ENCODE data around the gene OR11A1. TPM values are rescaled to one million over a fixed set of nuclear protein-coding genes. Genes with fewer than 3 reads are reported as not detected.

OR11A1 gene
- polyA plus RNA-seq, 1 experiment = not detected

DNA sequence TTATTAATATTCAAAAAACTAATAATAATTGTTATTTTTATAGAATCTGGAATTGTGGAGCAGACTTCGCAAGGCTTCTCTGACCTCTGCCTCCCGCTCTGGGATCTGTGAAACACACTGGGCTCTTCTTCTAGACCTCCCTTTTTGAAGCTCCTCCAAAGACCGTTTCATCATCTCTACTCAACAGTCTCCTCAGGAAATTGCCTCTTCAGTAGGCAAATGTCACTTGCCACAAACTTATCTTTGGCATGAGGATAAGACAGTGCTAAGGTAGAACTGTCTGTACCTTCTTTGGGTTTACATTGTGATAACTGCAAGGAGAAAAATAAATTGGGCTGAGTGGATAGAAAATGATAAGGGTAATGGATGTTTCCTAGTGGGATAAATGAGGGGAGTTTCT, 33.2 kb upstream of the OR11A1 start:
- TF ChIP-seq, protein P1, sequence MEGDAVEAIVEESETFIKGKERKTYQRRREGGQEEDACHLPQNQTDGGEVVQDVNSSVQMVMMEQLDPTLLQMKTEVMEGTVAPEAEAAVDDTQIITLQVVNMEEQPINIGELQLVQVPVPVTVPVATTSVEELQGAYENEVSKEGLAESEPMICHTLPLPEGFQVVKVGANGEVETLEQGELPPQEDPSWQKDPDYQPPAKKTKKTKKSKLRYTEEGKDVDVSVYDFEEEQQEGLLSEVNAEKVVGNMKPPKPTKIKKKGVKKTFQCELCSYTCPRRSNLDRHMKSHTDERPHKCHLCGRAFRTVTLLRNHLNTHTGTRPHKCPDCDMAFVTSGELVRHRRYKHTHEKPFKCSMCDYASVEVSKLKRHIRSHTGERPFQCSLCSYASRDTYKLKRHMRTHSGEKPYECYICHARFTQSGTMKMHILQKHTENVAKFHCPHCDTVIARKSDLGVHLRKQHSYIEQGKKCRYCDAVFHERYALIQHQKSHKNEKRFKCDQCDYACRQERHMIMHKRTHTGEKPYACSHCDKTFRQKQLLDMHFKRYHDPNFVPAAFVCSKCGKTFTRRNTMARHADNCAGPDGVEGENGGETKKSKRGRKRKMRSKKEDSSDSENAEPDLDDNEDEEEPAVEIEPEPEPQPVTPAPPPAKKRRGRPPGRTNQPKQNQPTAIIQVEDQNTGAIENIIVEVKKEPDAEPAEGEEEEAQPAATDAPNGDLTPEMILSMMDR (IDR thresholded peaks at IDR 0.05; ENCODE audit: insufficient read depth, low read depth, low read length) = no peak
- CTCF ChIA-PET = no interaction called here
- no peak overlapping the region for H3K4me3 ChIP-seq (ENCODE audit: low read depth, low read length)

DNA sequence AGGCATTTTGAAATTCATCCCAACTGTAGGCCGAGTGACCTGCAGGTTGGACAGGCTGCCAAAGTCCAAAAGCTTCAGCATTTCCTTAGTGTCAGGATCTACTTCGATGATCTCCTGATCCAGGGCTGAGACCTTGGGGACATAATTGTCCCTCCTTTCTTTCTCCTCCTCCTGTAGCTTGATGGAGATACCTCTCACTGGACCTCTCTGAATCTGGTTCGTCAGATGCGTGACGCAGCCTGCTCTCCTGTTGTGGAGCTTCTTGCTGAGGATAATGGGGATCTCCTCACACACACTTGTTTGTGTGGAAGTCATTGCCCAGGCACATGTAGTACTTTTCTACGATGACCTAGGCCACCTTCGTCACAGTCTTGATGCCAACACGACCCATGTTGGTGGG, 32.4 kb upstream of the OR11A1 start:
- no peak for DNase-seq (ENCODE audit: low read depth)
- CTCF ChIA-PET = no interaction called here
- H3K4me3 ChIP-seq (ENCODE audit: low read depth, low read length) = no peak overlapping the region
- TF ChIP-seq, protein P1 (IDR thresholded peaks at IDR 0.05; ENCODE audit: insufficient read depth, low read depth, low read length) = no peak
- POLR2A ChIA-PET = no interaction called here
- no peaks in the 10 kb centered on the region for H3K27me3 ChIP-seq (ENCODE audit: control insufficient read depth, insufficient read depth, low read length)
- H3K36me3 ChIP-seq (ENCODE audit: control insufficient read depth, insufficient read depth, low read length) = no peaks in the 10 kb centered on the region

More for the DNA sequence above, 33.2 kb upstream of the OR11A1 start:
- DNase-seq (ENCODE audit: low read depth) = no peak
- H3K27me3 ChIP-seq (ENCODE audit: control insufficient read depth, insufficient read depth, low read length) = no peaks in the 10 kb centered on the region
- H3K36me3 ChIP-seq (ENCODE audit: control insufficient read depth, insufficient read depth, low read length) = no peaks in the 10 kb centered on the region
- POLR2A ChIA-PET = no interaction called here

DNA sequence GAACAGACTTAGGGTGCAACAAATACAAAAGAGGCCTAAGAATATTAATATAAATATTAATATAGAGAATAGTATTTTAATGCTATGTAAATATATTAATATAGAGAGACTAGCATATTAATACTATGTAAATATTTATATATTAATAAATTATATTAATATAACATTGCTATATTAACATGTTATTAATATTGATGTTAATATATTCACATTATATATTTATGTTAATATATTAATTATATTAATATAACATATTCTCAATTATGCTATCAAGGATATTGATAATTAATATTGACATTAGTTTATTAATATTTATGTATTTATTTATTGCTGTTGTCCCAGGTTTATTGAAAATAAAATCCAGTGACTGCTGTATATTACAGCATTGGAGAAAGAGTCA, 32.0 kb upstream of the OR11A1 start:
- Histone ChIP-seq H3K4me3 (ENCODE audit: low read depth, low read length) (no peak overlapping the region), H3K27me3 (ENCODE audit: control insufficient read depth, insufficient read depth, low read length) (no peaks in the 10 kb centered on the region), H3K36me3 (ENCODE audit: control insufficient read depth, insufficient read depth, low read length) (no peaks in the 10 kb centered on the region)
- no peak for DNase-seq (ENCODE audit: low read depth)
- POLR2A ChIA-PET = no interaction called here
- TF ChIP-seq, protein P1 (IDR thresholded peaks at IDR 0.05; ENCODE audit: insufficient read depth, low read depth, low read length) = no peak
- CTCF ChIA-PET = no interaction called here

DNA sequence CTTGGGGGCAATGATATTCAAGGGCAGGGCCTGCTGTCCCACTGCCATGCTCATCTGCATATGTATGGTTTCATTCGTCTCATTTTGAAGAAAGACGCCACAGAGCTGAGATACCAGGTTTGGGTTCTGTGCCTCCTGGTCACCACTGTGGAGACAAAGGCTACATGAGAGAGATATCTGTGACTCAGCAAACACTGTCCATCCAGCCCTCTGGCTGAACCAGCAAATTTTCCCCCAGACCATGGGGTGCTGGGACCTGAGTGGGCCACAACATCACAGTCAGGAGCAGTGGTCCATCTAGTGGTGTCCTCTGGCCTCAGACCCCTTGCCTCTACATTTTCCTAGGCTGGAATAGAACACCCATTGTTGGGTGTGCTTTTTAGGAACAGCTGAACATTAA, 30.8 kb upstream of the OR11A1 start, which contains the start of gene MAS1L:
Gene MAS1L, minus strand, starts transcription at position 297 of the 400 bp plus-strand sequence. Its CDS starts 54 bp downstream, at position 243.
- ChIA-PET POLR2A (no interaction called here), CTCF (no interaction called here)
- Histone ChIP-seq H3K27me3 (ENCODE audit: control insufficient read depth, insufficient read depth, low read length) (no peaks in the 10 kb centered on the region), H3K4me3 (ENCODE audit: low read depth, low read length) (no peak within 1 kb of the TSS), H3K36me3 (ENCODE audit: control insufficient read depth, insufficient read depth, low read length) (no peaks in the 10 kb centered on the region)
- DNase-seq (ENCODE audit: low read depth) = no peak
- TF ChIP-seq, protein P1 (IDR thresholded peaks at IDR 0.05; ENCODE audit: insufficient read depth, low read depth, low read length) = no peak

DNA sequence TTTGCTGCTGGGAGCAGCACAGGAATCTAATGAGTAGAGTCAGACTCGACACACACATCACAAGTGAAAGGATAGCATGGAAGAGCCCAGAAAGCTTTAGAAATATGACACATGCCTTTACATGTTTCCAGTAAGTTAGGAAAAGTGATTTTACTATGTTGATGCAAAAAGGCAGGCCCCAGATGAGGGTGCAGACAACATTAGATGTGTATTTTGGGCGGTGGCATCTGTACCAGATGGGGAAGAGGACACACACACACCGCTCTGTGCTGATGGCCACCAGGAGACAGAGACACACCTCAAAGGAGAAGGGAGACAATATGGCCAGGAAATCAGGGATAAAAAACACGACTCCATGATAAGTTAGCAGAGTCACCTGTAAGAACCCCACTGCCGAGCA, 30.3 kb upstream of the OR11A1 start:
- POLR2A ChIA-PET = no interaction called here
- CTCF ChIA-PET = no interaction called here
- TF ChIP-seq, protein P1 (IDR thresholded peaks at IDR 0.05; ENCODE audit: insufficient read depth, low read depth, low read length) = no peak
- H3K36me3 ChIP-seq (ENCODE audit: control insufficient read depth, insufficient read depth, low read length) = no peaks in the 10 kb centered on the region
- no peak overlapping the region for H3K4me3 ChIP-seq (ENCODE audit: low read depth, low read length)
- H3K27me3 ChIP-seq (ENCODE audit: control insufficient read depth, insufficient read depth, low read length) = no peaks in the 10 kb centered on the region
- DNase-seq (ENCODE audit: low read depth) = no peak

Measured in BJ (cell line).